Activated CD4-positive, alpha-beta T cell treated with anti-CD3 and anti-CD28 coated beads, Interleukin-2, amount 10 ng/mL, durations not matched to agents 24 days and 14 days (primary cell): ENCODE measurements around the gene ATP5ME. TPM values are rescaled to one million over a fixed set of nuclear protein-coding genes. Genes with fewer than 3 reads are reported as not detected.
"Not testable (repeated sequence)": the region's sequence is repeated elsewhere in the genome, so short reads cannot be mapped to it uniquely, and the experiment has no call there.

Source experiments
- DNase-seq: peaks from one replicate; pipeline ENCODE4 v3.0.0; 2022
- H3K27ac Mint-ChIP-seq: one replicate; pipeline ENCODE4 v1.8.0; 2022; ENCODE audit warnings: mild to moderate bottlenecking, mixed read lengths
- H3K27me3 Mint-ChIP-seq: one replicate; pipeline ENCODE4 v1.8.0; 2022; ENCODE audit warnings: mixed read lengths
- H3K36me3 Mint-ChIP-seq: one replicate; pipeline ENCODE4 v1.8.0; 2022; ENCODE audit warnings: low read depth, mild to moderate bottlenecking, mixed read lengths
- H3K4me1 Mint-ChIP-seq: one replicate; pipeline ENCODE4 v1.8.0; 2021; ENCODE audit warnings: mixed read lengths
- H3K4me3 Mint-ChIP-seq: one replicate; pipeline ENCODE4 v1.8.0; 2022; ENCODE audit warnings: mild to moderate bottlenecking, moderate library complexity, mixed read lengths
- H3K9me3 Mint-ChIP-seq: one replicate; pipeline ENCODE4 v1.8.0; 2021; ENCODE audit warnings: mixed read lengths
- intact Hi-C: fragments of 100-400 bp; cut with micrococcal nuclease; formaldehyde crosslinking; loops from one replicate; pipeline ENCODE4 v1.15.1; 2023
- total RNA-seq: library from RNA; stranded (reverse); gene quantifications from 2 replicates; pipeline ENCODE4 v1.2.3, GENCODE V29; 2022

ATP5ME gene
- total RNA-seq, 1 donor from 2014 or later, result 232 TPM

DNA sequence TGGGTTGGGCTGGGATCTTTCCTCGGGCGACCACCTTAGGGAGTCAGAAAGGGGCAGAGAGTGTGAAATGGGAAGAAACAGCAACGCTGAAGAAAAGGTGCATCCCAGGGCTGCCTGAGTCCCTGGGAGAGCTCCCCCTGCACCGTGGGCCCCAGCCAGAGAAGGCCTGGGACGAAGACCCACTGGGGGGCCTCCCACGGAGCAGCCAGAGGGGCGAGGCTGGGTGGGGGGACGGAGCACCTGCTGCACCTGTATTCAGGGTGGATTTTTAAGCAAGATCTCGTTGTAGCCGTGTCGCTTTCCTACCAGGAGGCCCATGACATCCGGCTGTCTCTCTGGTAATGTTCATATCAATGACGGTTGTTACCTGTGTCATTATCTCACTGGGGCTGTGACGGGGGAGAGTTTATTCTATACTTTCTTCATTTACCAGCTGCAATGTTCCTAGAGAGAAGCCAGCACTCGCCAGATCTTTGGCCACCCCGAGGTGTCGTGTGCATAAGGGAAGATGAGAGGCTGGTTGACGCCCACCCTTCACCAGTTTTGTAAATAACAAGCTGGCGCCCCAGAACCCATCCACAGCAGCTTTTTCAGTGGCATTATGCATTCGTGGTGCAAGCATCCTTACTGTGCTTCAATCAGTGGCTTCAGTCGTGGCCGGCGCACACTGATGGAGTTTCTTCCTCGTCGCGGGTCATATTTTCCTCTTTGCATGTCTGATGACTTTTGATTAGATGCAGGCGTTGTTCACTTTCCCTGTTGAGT is 25.9 kb upstream of the ATP5ME start:
- intact Hi-C loops, result no loop called here
- H3K27ac Mint-ChIP-seq, result peak overlapping the region; percentile 79
- no peak overlapping the region for H3K4me3 Mint-ChIP-seq

DNA sequence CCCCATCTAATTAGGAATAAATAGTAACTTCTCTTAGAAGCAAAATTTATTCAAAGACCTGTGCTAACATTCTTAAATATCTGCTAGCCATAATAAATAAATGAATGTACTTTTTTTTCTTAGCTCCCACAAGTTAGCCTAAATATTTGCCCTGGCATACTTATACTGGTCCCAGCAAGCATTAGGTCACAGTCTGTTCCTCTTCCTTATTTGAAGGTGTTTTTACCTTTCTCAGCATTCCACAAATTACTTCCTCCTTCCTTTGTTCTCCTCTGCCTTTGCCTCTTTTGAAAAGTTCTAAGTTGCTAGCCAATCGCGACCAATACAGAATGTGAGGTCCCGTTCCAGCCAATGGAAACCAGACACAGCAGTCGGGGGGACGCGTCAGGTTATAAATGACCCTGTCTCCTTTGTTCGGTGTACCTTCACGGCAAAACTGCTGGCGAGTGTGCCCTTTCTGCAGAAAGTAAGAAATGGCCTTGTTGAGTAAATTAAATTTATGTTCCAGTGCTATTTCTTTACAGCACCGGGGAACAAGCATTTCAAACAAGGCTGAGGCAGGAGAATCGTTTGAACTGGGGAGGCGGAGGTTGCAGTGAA is 20.4 kb upstream of the ATP5ME start:
- H3K36me3 Mint-ChIP-seq, DNase-seq, intact Hi-C loops, H3K4me3 Mint-ChIP-seq, H3K4me1 Mint-ChIP-seq, H3K27ac Mint-ChIP-seq, H3K9me3 Mint-ChIP-seq: not testable (repeated sequence)
- H3K27me3 Mint-ChIP-seq, result peaks cover 26% of the 10 kb centered on the region

More for the DNA sequence above, 25.9 kb upstream of the ATP5ME start:
- Mint-ChIP-seq H3K36me3 (no peaks in the 10 kb centered on the region), H3K4me1 (peaks cover 18% of the 10 kb centered on the region), H3K27me3 (peaks cover 5% of the 10 kb centered on the region), H3K9me3 (no peaks in the 10 kb centered on the region)
- DNase-seq, result no peak

- intact Hi-C loops, result no loop called here
- Mint-ChIP-seq H3K27me3 (peaks cover 27% of the 10 kb centered on the region), H3K36me3 (no peaks in the 10 kb centered on the region), H3K9me3 (no peaks in the 10 kb centered on the region), H3K4me1 (no peaks in the 10 kb centered on the region), H3K27ac (no peak overlapping the region), H3K4me3 (no peak overlapping the region)
- DNase-seq, result no peak
Measured at GRCh38 chr4:692771-693554, 18.9 kb upstream of the ATP5ME start.

DNA sequence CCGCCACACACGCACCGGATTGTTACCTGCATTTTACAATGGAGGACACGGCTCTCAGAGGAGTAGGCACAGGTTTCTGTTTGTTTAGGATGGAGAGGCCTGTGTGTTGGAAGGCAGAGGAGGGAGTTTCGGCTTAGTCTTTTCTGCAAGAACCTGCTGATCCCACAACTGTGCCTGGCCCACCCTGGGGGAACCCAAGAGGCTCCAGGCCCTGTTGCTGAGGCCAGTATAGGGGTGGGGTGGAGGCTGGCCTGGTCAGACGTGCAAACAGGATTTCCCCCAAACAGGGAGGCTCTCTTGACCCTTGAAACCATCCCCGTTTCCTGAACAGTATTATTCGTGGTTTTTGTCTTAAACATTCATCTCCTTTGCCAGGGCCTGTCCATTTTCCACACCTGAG is 15.6 kb upstream of the ATP5ME start:
- no peak overlapping the region for H3K4me3 Mint-ChIP-seq
- H3K27me3 Mint-ChIP-seq, result peaks cover 24% of the 10 kb centered on the region
- H3K4me1 Mint-ChIP-seq, result no peaks in the 10 kb centered on the region
- no peaks in the 10 kb centered on the region for H3K36me3 Mint-ChIP-seq
- no peak for DNase-seq
- intact Hi-C loops, result no loop called here
- no peak overlapping the region for H3K27ac Mint-ChIP-seq
- H3K9me3 Mint-ChIP-seq, result no peaks in the 10 kb centered on the region

GRCh38 chr4:688854-689681 is 15.0 kb upstream of the ATP5ME start, which contains the start of gene SLC49A3:
Gene SLC49A3 (minus strand): TSS chr4:689151. CDS start chr4:689127, 24 bp downstream.
- Mint-ChIP-seq H3K27ac (no peak within 1 kb of the TSS), H3K36me3 (no peaks in the 10 kb centered on the region), H3K27me3 (peaks cover 19% of the 10 kb centered on the region), H3K4me1 (no peaks in the 10 kb centered on the region), H3K4me3 (no peak within 1 kb of the TSS), H3K9me3 (no peaks in the 10 kb centered on the region)
- DNase-seq, result no peak
- intact Hi-C loops, result no loop called here

DNA sequence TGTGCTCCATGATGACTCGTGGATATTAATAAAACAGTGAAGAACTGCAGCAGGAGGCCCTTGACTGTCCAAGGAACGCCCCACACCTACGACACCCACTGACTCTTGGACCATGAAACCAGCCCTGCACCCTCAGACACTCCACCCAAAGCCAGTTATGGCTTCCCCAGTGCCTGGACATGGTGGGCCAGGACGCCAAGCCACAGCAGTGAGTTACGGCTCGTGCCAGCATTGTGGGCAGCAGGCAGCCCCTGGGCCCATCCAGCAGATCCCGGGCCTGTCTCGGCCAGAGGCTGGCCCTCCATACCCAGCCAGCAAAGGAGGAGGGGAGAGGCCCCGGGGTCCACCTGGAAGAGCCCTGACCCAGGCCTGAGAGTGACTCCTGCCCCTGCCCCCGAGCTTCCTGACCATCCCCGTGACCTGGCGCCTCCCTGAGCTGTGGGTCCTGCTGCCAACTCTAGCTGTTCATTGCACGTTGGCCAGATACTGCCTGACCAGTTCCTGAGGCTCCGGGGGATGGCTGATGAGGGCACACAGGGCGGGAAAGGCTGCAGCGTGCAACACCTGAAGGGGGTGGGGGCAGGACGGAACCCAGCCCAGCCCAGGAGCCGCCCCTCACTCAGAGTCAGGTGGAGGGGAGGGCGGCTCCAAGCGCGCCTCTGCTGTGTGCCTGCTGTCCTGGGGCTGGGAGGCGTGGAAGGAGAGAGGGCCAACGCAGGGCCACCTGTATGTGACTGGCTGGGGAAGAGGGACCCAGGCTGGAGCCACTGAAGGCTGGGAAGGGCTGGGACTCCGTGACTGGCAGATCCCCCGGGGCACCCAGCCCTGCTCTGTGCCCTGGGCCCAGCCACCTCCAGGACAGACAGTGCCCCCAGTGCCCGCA is 14.1 kb upstream of the ATP5ME start:
- Mint-ChIP-seq H3K4me3 (no peak overlapping the region), H3K36me3 (no peaks in the 10 kb centered on the region), H3K27ac (no peak overlapping the region), H3K9me3 (no peaks in the 10 kb centered on the region), H3K27me3 (peaks cover 15% of the 10 kb centered on the region), H3K4me1 (peaks cover 4% of the 10 kb centered on the region)
- no peak for DNase-seq
- intact Hi-C loops, result no loop called here

DNA sequence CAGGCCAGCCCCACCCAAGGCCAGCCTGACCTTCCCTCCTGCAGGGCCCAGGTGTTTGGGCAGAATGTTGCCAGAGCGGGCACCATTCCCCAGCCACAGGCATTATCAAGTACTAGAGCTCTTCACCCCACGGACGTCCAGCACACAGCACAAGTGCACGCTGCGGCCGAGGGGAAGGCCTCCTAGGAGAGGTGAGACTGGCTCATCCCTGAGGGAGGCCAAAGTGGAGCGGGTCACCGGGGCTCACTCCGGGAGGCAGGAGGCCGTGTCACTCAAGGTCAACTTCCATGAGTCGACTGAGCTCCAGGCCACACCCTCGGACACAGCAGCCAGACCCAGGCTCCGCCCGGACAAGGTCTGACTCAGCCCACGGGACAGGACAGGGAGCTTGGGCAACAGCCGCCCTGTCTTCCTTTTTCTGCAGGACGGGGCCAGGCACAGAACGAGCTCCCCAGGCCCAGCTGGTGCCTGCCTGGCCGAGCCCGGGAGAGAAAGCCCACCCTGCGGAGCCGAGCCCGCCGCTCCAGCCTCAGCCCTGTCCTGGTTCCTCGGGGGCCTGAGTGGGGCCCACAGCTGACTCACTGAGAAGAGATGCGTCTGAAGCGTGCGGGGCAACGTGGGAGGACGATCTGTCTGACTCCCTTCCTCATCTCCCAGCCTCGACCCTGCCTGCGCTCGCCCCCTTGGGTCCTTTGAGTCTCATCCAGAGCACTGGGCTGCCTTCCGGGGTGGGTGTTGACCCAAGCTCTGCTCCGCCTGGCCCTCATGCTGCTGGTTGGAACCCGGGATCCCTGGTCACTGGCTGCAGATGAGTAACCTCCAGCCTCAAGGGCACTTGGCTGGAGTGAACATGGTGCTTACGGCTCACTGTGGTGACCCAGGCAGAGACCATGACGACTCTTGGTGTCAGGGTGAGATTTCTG is 13.2 kb upstream of the ATP5ME start:
- H3K4me3 Mint-ChIP-seq, result no peak overlapping the region
- no peak overlapping the region for H3K27ac Mint-ChIP-seq
- H3K27me3 Mint-ChIP-seq, result peaks cover 15% of the 10 kb centered on the region
- H3K36me3 Mint-ChIP-seq, result no peaks in the 10 kb centered on the region
- no peak for DNase-seq
- peaks cover 4% of the 10 kb centered on the region for H3K4me1 Mint-ChIP-seq
- intact Hi-C loops, result no loop called here
- no peaks in the 10 kb centered on the region for H3K9me3 Mint-ChIP-seq

DNA sequence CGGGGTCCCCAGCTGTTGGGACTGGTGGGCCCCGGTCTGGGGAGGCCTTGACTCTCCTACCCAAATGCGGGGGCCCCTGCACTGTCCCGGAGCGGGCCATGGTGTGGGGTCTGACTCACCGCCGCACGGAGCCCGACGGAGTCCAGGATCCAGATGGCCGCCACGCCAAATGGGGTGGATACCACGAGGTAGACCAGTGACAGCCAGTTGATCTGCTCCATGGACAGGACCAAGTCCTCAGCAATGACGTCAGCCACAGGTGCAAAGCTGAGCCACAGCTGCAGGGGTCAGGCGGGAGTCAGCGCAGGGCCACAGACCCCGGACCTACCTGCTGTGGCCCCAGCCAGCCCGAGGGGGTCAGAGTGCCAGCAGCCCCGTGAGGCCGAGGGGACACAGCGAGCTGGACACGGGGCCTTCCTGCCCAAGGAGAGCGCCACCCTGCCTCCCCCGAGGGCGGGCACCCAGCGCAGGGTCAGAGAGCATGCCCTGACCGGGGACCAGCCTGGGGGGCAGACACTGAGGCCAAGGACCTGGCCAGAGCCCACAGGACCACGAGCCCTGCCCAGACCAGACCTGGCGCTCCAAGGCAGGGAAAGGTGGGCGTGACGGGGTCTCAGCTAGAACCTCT is 12.5 kb upstream of the ATP5ME start:
- Mint-ChIP-seq H3K4me3 (no peak overlapping the region), H3K27ac (no peak overlapping the region)

GRCh38 chr4:685679-686412 is 11.8 kb upstream of the ATP5ME start:
- intact Hi-C loops, result no loop called here
- DNase-seq, result no peak
- Mint-ChIP-seq H3K36me3 (no peaks in the 10 kb centered on the region), H3K27ac (no peak overlapping the region), H3K9me3 (no peaks in the 10 kb centered on the region), H3K4me3 (no peak overlapping the region), H3K4me1 (peaks cover 4% of the 10 kb centered on the region), H3K27me3 (peaks cover 15% of the 10 kb centered on the region)

More for the DNA sequence above, 12.5 kb upstream of the ATP5ME start:
- DNase-seq, result no peak
- Mint-ChIP-seq H3K4me1 (peaks cover 4% of the 10 kb centered on the region), H3K36me3 (no peaks in the 10 kb centered on the region), H3K9me3 (no peaks in the 10 kb centered on the region), H3K27me3 (peaks cover 15% of the 10 kb centered on the region)
- intact Hi-C loops, result no loop called here

DNA sequence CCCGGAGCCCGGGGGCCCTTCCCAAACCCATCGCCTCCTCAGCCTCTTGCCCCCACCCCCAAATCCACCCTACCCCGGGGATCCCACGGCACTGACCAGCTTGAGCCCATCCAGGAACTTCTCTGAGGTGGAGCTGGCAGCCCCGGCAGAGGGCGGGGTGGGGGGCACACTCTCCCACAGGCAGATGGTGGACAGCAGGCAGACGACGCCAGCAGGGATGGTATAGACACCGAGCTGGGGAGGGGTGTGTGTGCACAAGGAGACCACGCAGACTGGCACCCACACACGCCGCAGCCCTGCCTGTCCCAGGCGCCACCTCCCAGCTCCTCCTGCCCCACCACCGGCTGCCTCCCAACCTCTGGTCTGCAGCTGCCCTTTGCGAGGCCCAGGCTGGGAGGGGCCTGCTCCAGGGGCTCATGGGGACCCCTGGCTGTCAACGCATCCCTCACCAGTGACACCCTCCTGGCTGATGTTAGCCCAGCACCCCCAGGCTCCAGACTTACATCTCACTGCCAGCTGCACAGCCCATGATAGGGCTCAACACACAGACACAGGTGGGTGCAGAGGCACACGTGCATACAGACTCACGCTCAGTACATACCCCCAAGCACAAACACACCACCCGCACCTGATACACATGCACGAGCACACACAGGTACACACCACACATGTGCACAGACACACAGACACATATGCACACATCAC is 10.7 kb upstream of the ATP5ME start:
- no peak for DNase-seq

More for the DNA sequence above, 10.7 kb upstream of the ATP5ME start:
- H3K36me3 Mint-ChIP-seq, result no peaks in the 10 kb centered on the region
- no peaks in the 10 kb centered on the region for H3K9me3 Mint-ChIP-seq
- no peak overlapping the region for H3K27ac Mint-ChIP-seq
- H3K4me3 Mint-ChIP-seq, result no peak overlapping the region
- intact Hi-C loops, result loop anchor here (1.0 kb wide), 1 partner anchor 21 kb away; the partner anchor contains the start of gene PCGF3
- H3K27me3 Mint-ChIP-seq, result peaks cover 6% of the 10 kb centered on the region
- H3K4me1 Mint-ChIP-seq, result peaks cover 4% of the 10 kb centered on the region
